Retinal pigment epithelial cell (primary cell): Measurements from ENCODE around the gene EFNA5.

Experiments
- DNase-seq: peaks from one replicate; pipeline ENCODE4 v3.0.0-alpha.2; 2010; ENCODE audit warnings: low read depth
- H3K4me3 ChIP-seq: 2 replicates; pipeline ENCODE4 v1.5.1; 2011; ENCODE audit warnings: mild to moderate bottlenecking, low read length, control low read depth, moderate library complexity
- CTCF ChIP-seq: conservative IDR thresholded peaks from 2 replicates; pipeline ENCODE4 v1.5.1; 2011; ENCODE audit warnings: low read depth, low read length, control low read depth, inconsistent platforms

Gene EFNA5

GRCh38 chr5:107549567-107549966, 121.2 kb downstream of the EFNA5 start:
- no peak for TF ChIP-seq CTCF
- DNase-seq: no peak
- no peak overlapping the region for H3K4me3 ChIP-seq

- H3K4me3 ChIP-seq: no peak overlapping the region
- DNase-seq: no peak
- TF ChIP-seq CTCF: no peak
These were observed 122.3 kb downstream of the EFNA5 start for GRCh38 chr5:107548477-107548876.

GRCh38 chr5:107546719-107547118, 124.0 kb downstream of the EFNA5 start:
- no peak overlapping the region for H3K4me3 ChIP-seq
- no peak for DNase-seq
- no peak for TF ChIP-seq CTCF

GRCh38 chr5:107545486-107545885, 125.3 kb downstream of the EFNA5 start:
- DNase-seq: no peak
- no peak for TF ChIP-seq CTCF
- H3K4me3 ChIP-seq: no peak overlapping the region

- no peak for TF ChIP-seq CTCF
- DNase-seq: no peak
- no peak overlapping the region for H3K4me3 ChIP-seq
These were observed 125.8 kb downstream of the EFNA5 start for GRCh38 chr5:107544967-107545366.

- no peak overlapping the region for H3K4me3 ChIP-seq
- DNase-seq: no peak
- TF ChIP-seq CTCF: no peak
These were observed 126.3 kb downstream of the EFNA5 start for GRCh38 chr5:107544476-107544875.

GRCh38 chr5:107543868-107544267, 126.9 kb downstream of the EFNA5 start:
- no peak for DNase-seq
- no peak overlapping the region for H3K4me3 ChIP-seq
- TF ChIP-seq CTCF: no peak
